H4 (cell line): ENCODE data around the gene CFAP45. TPM values are rescaled to one million over a fixed set of nuclear protein-coding genes. Genes with fewer than 3 reads are reported as not detected.
A peak's percentile ranks its signal among the peaks of the same experiment; 100 is the strongest.
"Not testable (repeated sequence)": the region's sequence is repeated elsewhere in the genome, so short reads cannot be mapped to it uniquely, and the experiment has no call there.

Experiments
- DNase-seq: peaks from one replicate; pipeline ENCODE4 v3.0.0-alpha.2; 2015; ENCODE audit warnings: low spot score
- total RNA-seq: library from RNA; depleted of rRNA; stranded (reverse); fragments of >200 nt; shearing (Covaris generic); gene quantifications from 2 replicates; pipeline ENCODE4 v1.2.3, GENCODE V29; 2014

CFAP45 gene
- total RNA-seq, 1 experiment from 2014 or later, result 0.21 TPM

- DNase-seq, result no peak
Observed at GRCh38 chr1:159906960-159907359, 7.0 kb upstream of the CFAP45 start.

- not testable (repeated sequence) for DNase-seq
Observed at GRCh38 chr1:159904036-159904435, 4.1 kb upstream of the CFAP45 start.

GRCh38 chr1:159902541-159902940 is 2.6 kb upstream of the CFAP45 start:
- DNase-seq, result no peak

GRCh38 chr1:159900755-159901360 is 893 bp upstream of the CFAP45 start:
- DNase-seq, result no peak

GRCh38 chr1:159899634-159900033 is 331 bp downstream of the CFAP45 start:
- DNase-seq, result not testable (repeated sequence)

GRCh38 chr1:159898527-159898926 is 1.4 kb downstream of the CFAP45 start:
- DNase-seq, result no peak

- DNase-seq, result no peak
Observed at GRCh38 chr1:159897962-159898361, 2.0 kb downstream of the CFAP45 start.

- no peak for DNase-seq
Observed at GRCh38 chr1:159896546-159896930, 3.4 kb downstream of the CFAP45 start.

- no peak for DNase-seq
Observed at GRCh38 chr1:159895836-159896545, 4.0 kb downstream of the CFAP45 start.

- no peak for DNase-seq
Observed at GRCh38 chr1:159895286-159895685, 4.7 kb downstream of the CFAP45 start.

- no peak for DNase-seq
Observed at GRCh38 chr1:159892944-159893343, 7.0 kb downstream of the CFAP45 start.

- DNase-seq, result peak; percentile 89
Observed at GRCh38 chr1:159891275-159892157, 8.4 kb downstream of the CFAP45 start.

GRCh38 chr1:159890390-159890789 is 9.6 kb downstream of the CFAP45 start:
- DNase-seq, result no peak

- peak; percentile 92 for DNase-seq
Observed at GRCh38 chr1:159889821-159890252, 10.1 kb downstream of the CFAP45 start.

GRCh38 chr1:159889202-159889601 is 10.8 kb downstream of the CFAP45 start:
- DNase-seq, result no peak

- no peak for DNase-seq
Observed at GRCh38 chr1:159884296-159884695, 15.7 kb downstream of the CFAP45 start.

- DNase-seq, result no peak
Observed at GRCh38 chr1:159883134-159883533, 16.8 kb downstream of the CFAP45 start.

- DNase-seq, result peak; percentile 50
Observed at GRCh38 chr1:159882527-159882862, 17.5 kb downstream of the CFAP45 start.

GRCh38 chr1:159881622-159882526 is 18.1 kb downstream of the CFAP45 start:
- peak; percentile 93 for DNase-seq

GRCh38 chr1:159880430-159880829 is 19.5 kb downstream of the CFAP45 start:
- no peak for DNase-seq

GRCh38 chr1:159879977-159880376 is 20.0 kb downstream of the CFAP45 start:
- DNase-seq, result peak; percentile 58

- no peak for DNase-seq
Observed at GRCh38 chr1:159879136-159879535, 20.8 kb downstream of the CFAP45 start.
